ENCODE results near the gene AOPEP. TPM values are rescaled to one million over a fixed set of nuclear protein-coding genes. Genes with fewer than 3 reads are reported as not detected.

AOPEP gene
- total RNA-seq, 1 donor from 2014 or later: 75.3 TPM

DNA sequence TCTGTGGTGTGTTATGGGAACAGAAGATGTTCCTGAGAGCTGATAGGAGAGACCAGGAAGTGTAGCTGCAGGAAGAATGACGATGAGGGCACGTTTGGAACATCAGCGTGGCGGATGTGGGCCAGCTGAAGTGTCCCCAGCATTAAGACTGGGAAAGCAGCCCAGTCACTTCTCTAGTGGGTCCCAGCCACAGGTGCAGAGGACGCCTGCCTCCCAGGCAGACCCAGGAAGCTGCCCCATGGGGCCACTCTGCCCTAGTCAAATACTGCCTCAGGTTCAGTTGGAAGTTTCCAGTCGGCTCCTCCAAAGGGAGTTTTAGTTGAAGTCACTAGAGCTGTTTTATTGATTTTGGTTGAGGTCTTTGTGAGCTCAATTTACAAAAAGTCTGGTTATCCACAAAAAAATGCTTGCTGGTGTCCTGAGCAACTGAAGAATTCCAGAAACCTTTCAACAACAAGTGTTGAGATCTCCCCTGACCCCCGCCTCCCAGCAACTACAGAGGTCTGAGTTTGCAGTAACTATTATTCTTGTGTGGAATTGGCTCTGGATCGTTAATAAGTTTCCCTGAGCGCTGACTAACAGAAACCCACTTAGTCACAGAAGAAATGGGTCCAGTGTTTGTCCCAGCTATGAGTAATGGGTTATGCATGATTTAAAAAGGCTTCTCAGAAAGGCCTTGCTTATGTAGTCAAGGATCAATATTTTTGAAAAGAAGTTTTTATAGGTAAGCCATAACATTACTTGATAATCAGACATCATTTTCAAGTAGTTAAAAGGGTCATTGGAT is 296.9 kb downstream of the AOPEP start:
- no peaks in the 10 kb centered on the region for H3K9me3 Mint-ChIP-seq (ENCODE audit: unreplicated experiment)
- FAIRE-seq: peak; percentile 82
- H3K36me3 Mint-ChIP-seq (ENCODE audit: low read depth, unreplicated experiment): peaks cover 24% of the 10 kb centered on the region
- H3K4me1 Mint-ChIP-seq (ENCODE audit: low read depth, unreplicated experiment): peaks cover 76% of the 10 kb centered on the region
- Histone ChIP-seq H3K9ac (ENCODE audit: low read length) (peak overlapping the region; percentile 77), H3K36me3 (ENCODE audit: insufficient read depth, low read length) (peaks cover 38% of the 10 kb centered on the region), H3K4me2 (ENCODE audit: low read length) (peak overlapping the region; percentile 56), H3K9me3 (ENCODE audit: insufficient read depth, low read depth, low read length) (no peaks in the 10 kb centered on the region), H3K4me1 (ENCODE audit: insufficient read depth, low read length) (peaks cover 53% of the 10 kb centered on the region), H3K27ac (ENCODE audit: low read depth, low read length) (peak overlapping the region; percentile 95), H4K20me1 (ENCODE audit: insufficient read depth, low read length) (peaks cover 60% of the 10 kb centered on the region), H3K4me3 (ENCODE audit: insufficient read depth, low read depth, low read length) (no peak overlapping the region), H3K27me3 (ENCODE audit: insufficient read depth, low read length) (no peaks in the 10 kb centered on the region), H2AFZ (ENCODE audit: low read depth, low read length) (no peak overlapping the region), H3K79me2 (ENCODE audit: insufficient read depth, low read length) (peaks cover 94% of the 10 kb centered on the region)
- no peak for TF ChIP-seq EZH2 (IDR thresholded peaks at IDR 0.05; ENCODE audit: insufficient read depth, low read length)
- TF ChIP-seq CTCF (IDR thresholded peaks at IDR 0.05; ENCODE audit: insufficient read depth, low read depth, low read length): no peak
- no peaks in the 10 kb centered on the region for H3K27me3 Mint-ChIP-seq (ENCODE audit: low read depth, unreplicated experiment)
- peak overlapping the region; percentile 79 for H3K27ac Mint-ChIP-seq (ENCODE audit: unreplicated experiment)
- DNase-seq (ENCODE audit: low read depth): peak; percentile 95
- peak overlapping the region; percentile 43 for H3K4me3 Mint-ChIP-seq (ENCODE audit: unreplicated experiment)

DNA sequence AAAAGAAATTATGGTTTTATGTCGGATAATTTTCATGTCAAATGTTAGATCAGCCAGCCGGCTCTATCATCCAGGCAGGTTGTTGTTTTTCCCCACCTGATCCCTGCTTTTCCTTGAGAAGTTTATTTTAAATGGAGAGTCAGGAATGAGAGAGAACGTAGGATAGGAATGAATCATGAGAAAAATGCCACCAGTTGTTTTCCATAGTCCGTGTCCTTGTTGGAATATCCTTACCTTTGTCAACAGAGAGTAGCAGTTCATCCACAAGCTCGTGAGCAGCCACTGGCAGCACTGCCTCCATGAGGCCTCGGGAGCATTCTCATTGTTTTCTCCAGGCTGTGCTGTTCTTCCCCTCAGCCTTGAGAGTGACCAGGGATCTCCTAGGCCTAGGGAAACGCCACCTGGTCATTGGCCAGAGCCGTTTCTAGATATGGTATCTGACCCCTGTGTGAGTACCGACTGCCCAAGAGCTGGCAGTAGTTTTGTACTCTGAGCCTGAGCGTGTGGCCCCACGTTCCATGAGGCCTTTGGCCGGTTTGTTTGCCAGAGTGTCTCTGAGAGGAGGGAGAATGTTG is 297.7 kb downstream of the AOPEP start:
- FAIRE-seq: no peak
- peaks cover 46% of the 10 kb centered on the region for H3K4me1 ChIP-seq (ENCODE audit: insufficient read depth, low read length)
- Mint-ChIP-seq H3K27ac (ENCODE audit: unreplicated experiment) (peak overlapping the region; percentile 79), H3K9me3 (ENCODE audit: unreplicated experiment) (no peaks in the 10 kb centered on the region), H3K4me3 (ENCODE audit: unreplicated experiment) (peak overlapping the region; percentile 31), H3K36me3 (ENCODE audit: low read depth, unreplicated experiment) (peaks cover 24% of the 10 kb centered on the region), H3K4me1 (ENCODE audit: low read depth, unreplicated experiment) (peaks cover 75% of the 10 kb centered on the region), H3K27me3 (ENCODE audit: low read depth, unreplicated experiment) (no peaks in the 10 kb centered on the region)
- H3K4me2 ChIP-seq (ENCODE audit: low read length): peak overlapping the region; percentile 56
- H3K27me3 ChIP-seq (ENCODE audit: insufficient read depth, low read length): no peaks in the 10 kb centered on the region
- TF ChIP-seq CTCF (IDR thresholded peaks at IDR 0.05; ENCODE audit: insufficient read depth, low read depth, low read length) (no peak), EZH2 (IDR thresholded peaks at IDR 0.05; ENCODE audit: insufficient read depth, low read length) (no peak)
- peak overlapping the region; percentile 95 for H3K27ac ChIP-seq (ENCODE audit: low read depth, low read length)
- no peaks in the 10 kb centered on the region for H3K9me3 ChIP-seq (ENCODE audit: insufficient read depth, low read depth, low read length)
- H4K20me1 ChIP-seq (ENCODE audit: insufficient read depth, low read length): peaks cover 60% of the 10 kb centered on the region
- DNase-seq (ENCODE audit: low read depth): no peak
- no peak overlapping the region for H2AFZ ChIP-seq (ENCODE audit: low read depth, low read length)
- peaks cover 39% of the 10 kb centered on the region for H3K36me3 ChIP-seq (ENCODE audit: insufficient read depth, low read length)
- H3K79me2 ChIP-seq (ENCODE audit: insufficient read depth, low read length): peaks cover 94% of the 10 kb centered on the region
- H3K9ac ChIP-seq (ENCODE audit: low read length): peak overlapping the region; percentile 77
- no peak overlapping the region for H3K4me3 ChIP-seq (ENCODE audit: insufficient read depth, low read depth, low read length)

Data from astrocyte (in vitro differentiated cells and primary cell).